Measurements from ENCODE around the gene SDC1. TPM values are rescaled to one million over a fixed set of nuclear protein-coding genes. Genes with fewer than 3 reads are reported as not detected.

The SDC1 gene
- polyA plus RNA-seq, 2 donors, result 239 to 334 TPM

DNA sequence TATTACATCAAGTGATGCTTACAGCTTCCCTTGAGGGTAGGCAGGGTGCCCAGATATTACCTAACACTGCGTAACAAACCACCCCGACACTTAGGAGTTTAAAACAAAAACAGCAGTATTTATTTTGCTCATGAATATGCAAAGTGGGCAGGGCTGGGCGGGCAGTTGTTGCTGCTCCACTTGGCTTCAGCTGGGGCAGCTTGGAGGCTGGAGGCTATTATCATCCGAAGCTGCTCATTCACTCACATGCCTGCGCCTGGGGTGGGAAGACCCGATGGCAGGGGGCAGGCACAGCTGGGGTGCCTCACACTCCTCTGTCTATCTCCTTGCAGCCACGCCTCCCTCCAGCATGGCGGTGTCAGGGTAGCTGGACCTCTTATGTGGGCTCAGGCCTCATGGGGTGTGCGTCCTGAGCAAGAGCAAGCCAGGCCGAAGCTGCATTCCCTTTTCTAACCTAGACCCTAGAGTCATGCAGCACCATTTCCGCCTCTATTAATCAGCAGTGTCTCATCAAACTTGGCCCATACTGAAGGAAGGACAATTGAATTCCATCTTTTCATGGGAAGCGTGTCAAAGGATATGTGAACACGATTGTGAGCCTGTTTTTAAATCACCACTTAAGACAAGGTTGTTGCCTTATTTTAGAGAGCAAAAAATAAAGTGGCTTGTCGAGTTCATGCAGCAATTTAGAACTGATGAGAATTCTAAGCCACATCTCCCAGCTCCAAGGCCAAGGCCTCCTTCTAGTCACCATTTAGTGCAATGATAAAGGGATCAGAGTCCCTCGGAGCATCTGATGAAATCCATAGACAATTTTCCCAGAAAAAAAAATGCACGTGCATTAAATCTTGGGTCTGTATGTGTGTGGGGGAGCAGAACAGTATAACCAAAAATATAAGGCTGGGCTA lies 54.9 kb downstream of the SDC1 start:
- no peak overlapping the region for H3K4me3 ChIP-seq (ENCODE audit: low read depth in 1 of 2, low read length in 2 of 2)
- no peaks in the 10 kb centered on the region for H3K9me3 ChIP-seq (ENCODE audit: control insufficient read depth in 2 of 2, insufficient read depth in 1 of 2, low read depth in 1 of 2, low read length in 1 of 2)
- H3K27me3 ChIP-seq (ENCODE audit: control insufficient read depth in 1 of 2, insufficient read depth in 2 of 2, low read length in 2 of 2), result no peaks in the 10 kb centered on the region
- peak overlapping the region; percentile 54 to 74 for H3K27ac ChIP-seq (ENCODE audit: low read depth in 2 of 2, low read length in 1 of 2)
- H3K36me3 ChIP-seq (ENCODE audit: control insufficient read depth in 2 of 2, insufficient read depth in 2 of 2, low read length in 1 of 2), result no peaks in the 10 kb centered on the region
- peaks cover 3 to 30% of the 10 kb centered on the region in 2 donors for H3K4me1 ChIP-seq (ENCODE audit: control insufficient read depth in 2 of 2, insufficient read depth in 2 of 2, low read length in 1 of 2)
- 61 to 72% methylated on average over 16 of the region's 16 CpGs for WGBS, 2 donors

DNA sequence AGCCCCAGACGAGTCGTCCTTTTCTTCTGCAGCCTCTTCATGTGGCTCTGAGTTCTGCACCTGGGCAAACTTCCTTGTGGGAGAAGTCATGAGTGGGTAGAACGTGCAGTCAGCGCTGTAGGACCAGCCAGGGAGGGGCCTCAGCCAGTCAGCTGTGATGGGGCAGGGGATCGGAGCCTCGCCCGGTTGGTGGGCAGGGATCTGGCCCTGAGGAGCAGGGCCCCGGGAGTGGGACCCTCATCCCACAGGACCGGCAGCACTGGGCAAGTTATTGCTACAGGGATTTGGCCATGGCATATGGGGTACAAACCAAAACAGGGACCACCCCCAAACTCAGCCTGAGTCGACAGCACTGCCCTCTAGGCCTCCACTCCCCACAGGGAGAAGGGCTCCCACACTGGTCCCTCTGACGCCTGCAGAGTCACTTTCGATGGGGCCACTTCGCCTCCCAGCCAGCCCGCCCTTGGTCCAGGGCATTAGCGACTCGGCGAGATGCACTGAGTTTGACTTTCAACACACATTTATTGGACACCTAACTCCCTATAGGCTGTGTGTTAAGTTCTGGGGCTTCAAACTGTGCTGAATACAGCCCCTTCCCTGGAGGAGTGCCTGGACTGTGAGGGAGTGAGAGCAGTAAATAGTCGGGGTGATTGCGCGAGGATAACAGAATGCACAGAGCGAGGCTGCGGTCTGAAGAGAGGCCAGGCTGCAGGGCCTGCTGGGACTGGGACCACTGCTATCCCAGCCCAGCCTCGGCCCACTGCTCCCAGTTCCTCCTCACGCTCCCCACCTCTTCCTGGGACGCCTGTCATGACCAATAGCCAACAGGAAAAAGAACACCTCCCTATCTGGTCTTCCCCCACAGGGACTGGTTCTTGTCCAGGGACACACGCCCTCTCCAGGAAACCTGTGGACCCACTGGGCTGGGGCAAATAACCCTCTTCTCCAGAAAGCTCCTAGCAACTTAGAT lies 55.9 kb downstream of the SDC1 start:
- peaks cover 5 to 29% of the 10 kb centered on the region in 2 donors for H3K4me1 ChIP-seq (ENCODE audit: control insufficient read depth in 2 of 2, insufficient read depth in 2 of 2, low read length in 1 of 2)
- H3K9me3 ChIP-seq (ENCODE audit: control insufficient read depth in 2 of 2, insufficient read depth in 1 of 2, low read depth in 1 of 2, low read length in 1 of 2), result no peaks in the 10 kb centered on the region
- WGBS, 2 donors, result 85 to 88% methylated on average over 26 of the region's 26 CpGs
- H3K27ac ChIP-seq (ENCODE audit: low read depth in 2 of 2, low read length in 1 of 2), result peak overlapping the region in 1 of 2 donors; percentile 74
- H3K36me3 ChIP-seq (ENCODE audit: control insufficient read depth in 2 of 2, insufficient read depth in 2 of 2, low read length in 1 of 2), result no peaks in the 10 kb centered on the region
- no peaks in the 10 kb centered on the region for H3K27me3 ChIP-seq (ENCODE audit: control insufficient read depth in 1 of 2, insufficient read depth in 2 of 2, low read length in 2 of 2)
- H3K4me3 ChIP-seq (ENCODE audit: low read depth in 1 of 2, low read length in 2 of 2), result no peak overlapping the region

DNA sequence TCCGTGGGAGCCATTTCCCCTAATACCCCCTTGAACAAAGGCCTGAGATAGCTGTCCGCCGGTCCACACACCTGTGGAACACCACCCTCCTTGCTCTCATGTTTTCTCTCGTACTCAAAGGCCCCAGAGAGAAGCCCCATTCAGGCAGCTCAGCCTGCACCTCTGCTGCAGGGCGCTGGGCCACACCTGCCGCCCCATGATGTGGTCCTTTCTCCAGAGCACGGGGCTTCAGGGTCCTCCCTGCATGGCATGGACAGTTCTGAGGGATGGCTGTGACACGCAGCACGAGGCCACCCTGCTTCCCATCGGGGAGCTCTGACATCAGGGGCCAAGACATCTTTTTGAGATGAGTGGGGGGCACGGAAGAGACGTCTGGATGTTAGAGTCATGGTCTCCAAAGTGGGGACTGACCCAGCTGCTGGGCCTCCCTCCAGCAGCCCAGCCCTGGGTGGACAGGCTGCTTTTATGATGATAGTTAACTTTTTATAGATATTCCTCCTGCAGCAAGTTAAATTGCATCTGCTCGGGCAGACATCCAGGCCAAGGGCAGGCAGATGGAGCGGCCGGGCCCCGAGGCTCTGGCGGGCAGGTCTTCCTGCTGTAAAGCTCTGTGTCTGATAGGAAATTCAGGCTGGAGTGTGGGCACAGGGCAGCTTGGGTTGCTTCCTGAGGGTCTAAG lies 56.7 kb downstream of the SDC1 start:
- H3K27ac ChIP-seq (ENCODE audit: low read depth in 2 of 2, low read length in 1 of 2), result no peak overlapping the region
- peaks cover 2 to 22% of the 10 kb centered on the region in 2 donors for H3K4me1 ChIP-seq (ENCODE audit: control insufficient read depth in 2 of 2, insufficient read depth in 2 of 2, low read length in 1 of 2)
- H3K27me3 ChIP-seq (ENCODE audit: control insufficient read depth in 1 of 2, insufficient read depth in 2 of 2, low read length in 2 of 2), result no peaks in the 10 kb centered on the region
- 77 to 86% methylated on average over 17 of the region's 17 CpGs for WGBS, 2 donors
- no peak overlapping the region for H3K4me3 ChIP-seq (ENCODE audit: low read depth in 1 of 2, low read length in 2 of 2)
- H3K9me3 ChIP-seq (ENCODE audit: control insufficient read depth in 2 of 2, insufficient read depth in 1 of 2, low read depth in 1 of 2, low read length in 1 of 2), result no peaks in the 10 kb centered on the region
- no peaks in the 10 kb centered on the region for H3K36me3 ChIP-seq (ENCODE audit: control insufficient read depth in 2 of 2, insufficient read depth in 2 of 2, low read length in 1 of 2)

DNA sequence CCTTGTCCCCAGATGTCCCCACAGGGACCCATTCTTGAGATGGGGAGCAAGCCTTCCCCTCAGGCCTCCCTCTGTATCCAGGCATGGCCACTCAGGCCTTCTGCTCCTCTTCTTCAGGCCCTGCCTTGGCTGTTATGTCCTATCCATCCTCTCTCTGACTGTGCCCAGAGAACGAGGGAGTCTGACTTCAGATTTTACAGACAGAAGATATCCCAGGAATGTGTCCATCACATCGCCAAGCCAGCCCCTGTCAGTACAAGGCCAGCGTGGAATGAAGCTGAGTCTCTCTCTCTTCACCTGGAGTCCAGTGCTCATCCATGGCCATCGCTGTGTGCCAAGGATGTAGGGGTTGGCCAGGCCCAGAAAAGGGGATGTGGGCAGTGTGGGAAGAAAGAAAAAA lies 57.6 kb downstream of the SDC1 start:
- Histone ChIP-seq H3K36me3 (ENCODE audit: control insufficient read depth in 2 of 2, insufficient read depth in 2 of 2, low read length in 1 of 2) (no peaks in the 10 kb centered on the region), H3K27ac (ENCODE audit: low read depth in 2 of 2, low read length in 1 of 2) (no peak overlapping the region), H3K9me3 (ENCODE audit: control insufficient read depth in 2 of 2, insufficient read depth in 1 of 2, low read depth in 1 of 2, low read length in 1 of 2) (no peaks in the 10 kb centered on the region), H3K27me3 (ENCODE audit: control insufficient read depth in 1 of 2, insufficient read depth in 2 of 2, low read length in 2 of 2) (no peaks in the 10 kb centered on the region), H3K4me3 (ENCODE audit: low read depth in 1 of 2, low read length in 2 of 2) (no peak overlapping the region), H3K4me1 (ENCODE audit: control insufficient read depth in 2 of 2, insufficient read depth in 2 of 2, low read length in 1 of 2) (peaks cover 2 to 17% of the 10 kb centered on the region in 2 donors)
- 83 to 84% methylated on average over 4 of the region's 4 CpGs for WGBS, 2 donors

DNA sequence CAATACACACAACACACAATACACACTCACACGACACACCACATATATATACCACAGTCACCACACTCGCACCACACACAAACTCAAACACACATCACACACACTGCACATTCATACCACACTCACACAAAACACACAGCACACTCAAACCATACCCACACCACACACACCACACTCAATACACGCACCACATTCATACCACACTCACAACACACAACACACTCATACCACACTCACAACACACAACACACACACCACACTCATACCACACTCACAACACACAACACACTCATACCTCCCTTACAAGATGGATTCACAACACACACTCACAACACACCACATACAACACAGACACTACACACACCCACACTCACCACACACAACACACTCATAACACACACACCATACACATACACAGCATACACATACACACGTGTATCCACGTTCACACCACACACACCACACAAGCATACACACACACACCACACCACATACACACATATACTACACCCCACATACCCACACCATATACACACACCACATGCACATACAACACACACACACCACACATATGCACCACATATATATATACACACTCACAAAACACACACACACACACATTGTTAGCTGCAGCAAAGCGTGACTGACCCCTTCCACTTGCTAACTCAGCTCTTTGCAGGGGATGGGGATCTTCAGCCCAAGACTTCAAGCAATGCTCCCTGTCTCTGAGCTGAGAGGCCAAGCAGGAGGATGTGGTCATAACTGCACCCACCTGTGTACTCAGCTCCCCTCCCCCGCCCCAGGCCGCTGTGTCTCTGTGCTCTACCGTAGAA lies 59.0 kb downstream of the SDC1 start:
- H3K36me3 ChIP-seq (ENCODE audit: control insufficient read depth in 2 of 2, insufficient read depth in 2 of 2, low read length in 1 of 2), result no peaks in the 10 kb centered on the region
- H3K27ac ChIP-seq (ENCODE audit: low read depth in 2 of 2, low read length in 1 of 2), result no peak overlapping the region
- H3K4me3 ChIP-seq (ENCODE audit: low read depth in 1 of 2, low read length in 2 of 2), result no peak overlapping the region
- WGBS, 2 donors, result 84 to 88% methylated on average over 9 of the region's 9 CpGs
- no peaks in the 10 kb centered on the region for H3K27me3 ChIP-seq (ENCODE audit: control insufficient read depth in 1 of 2, insufficient read depth in 2 of 2, low read length in 2 of 2)
- H3K9me3 ChIP-seq (ENCODE audit: control insufficient read depth in 2 of 2, insufficient read depth in 1 of 2, low read depth in 1 of 2, low read length in 1 of 2), result no peaks in the 10 kb centered on the region
- peaks cover 2 to 12% of the 10 kb centered on the region in 2 donors for H3K4me1 ChIP-seq (ENCODE audit: control insufficient read depth in 2 of 2, insufficient read depth in 2 of 2, low read length in 1 of 2)

DNA sequence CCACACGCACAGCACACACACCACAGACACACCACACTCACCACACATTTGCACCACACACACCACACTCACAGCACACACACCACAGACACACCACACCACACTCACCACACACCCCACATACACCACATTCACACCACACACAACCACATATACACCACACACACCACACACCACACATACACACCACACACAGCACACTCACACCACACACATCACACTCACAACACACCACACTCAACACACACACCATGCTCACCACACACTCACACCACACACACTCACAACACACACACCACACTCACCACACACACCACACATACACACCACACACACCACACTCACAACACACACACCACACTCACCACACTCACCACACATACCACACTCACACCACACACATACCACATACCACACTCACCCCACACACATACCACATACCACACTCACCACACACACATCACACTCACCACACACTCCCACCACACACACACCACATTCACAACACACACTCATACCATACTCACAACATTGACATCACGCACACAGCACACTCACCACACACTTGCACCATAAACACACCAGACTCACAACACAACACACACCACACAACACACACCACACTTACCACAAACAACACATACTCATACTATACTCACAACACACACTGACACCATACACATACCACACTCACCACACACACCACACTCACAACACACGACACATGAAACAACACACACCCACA lies 60.0 kb downstream of the SDC1 start:
- Histone ChIP-seq H3K27me3 (ENCODE audit: control insufficient read depth in 1 of 2, insufficient read depth in 2 of 2, low read length in 2 of 2) (no peaks in the 10 kb centered on the region), H3K27ac (ENCODE audit: low read depth in 2 of 2, low read length in 1 of 2) (no peak overlapping the region), H3K4me1 (ENCODE audit: control insufficient read depth in 2 of 2, insufficient read depth in 2 of 2, low read length in 1 of 2) (peaks cover 2 to 10% of the 10 kb centered on the region in 2 donors), H3K9me3 (ENCODE audit: control insufficient read depth in 2 of 2, insufficient read depth in 1 of 2, low read depth in 1 of 2, low read length in 1 of 2) (no peaks in the 10 kb centered on the region), H3K4me3 (ENCODE audit: low read depth in 1 of 2, low read length in 2 of 2) (no peak overlapping the region), H3K36me3 (ENCODE audit: control insufficient read depth in 2 of 2, insufficient read depth in 2 of 2, low read length in 1 of 2) (no peaks in the 10 kb centered on the region)
- WGBS, 2 donors, result 79 to 94% methylated on average over 3 of the region's 3 CpGs

DNA sequence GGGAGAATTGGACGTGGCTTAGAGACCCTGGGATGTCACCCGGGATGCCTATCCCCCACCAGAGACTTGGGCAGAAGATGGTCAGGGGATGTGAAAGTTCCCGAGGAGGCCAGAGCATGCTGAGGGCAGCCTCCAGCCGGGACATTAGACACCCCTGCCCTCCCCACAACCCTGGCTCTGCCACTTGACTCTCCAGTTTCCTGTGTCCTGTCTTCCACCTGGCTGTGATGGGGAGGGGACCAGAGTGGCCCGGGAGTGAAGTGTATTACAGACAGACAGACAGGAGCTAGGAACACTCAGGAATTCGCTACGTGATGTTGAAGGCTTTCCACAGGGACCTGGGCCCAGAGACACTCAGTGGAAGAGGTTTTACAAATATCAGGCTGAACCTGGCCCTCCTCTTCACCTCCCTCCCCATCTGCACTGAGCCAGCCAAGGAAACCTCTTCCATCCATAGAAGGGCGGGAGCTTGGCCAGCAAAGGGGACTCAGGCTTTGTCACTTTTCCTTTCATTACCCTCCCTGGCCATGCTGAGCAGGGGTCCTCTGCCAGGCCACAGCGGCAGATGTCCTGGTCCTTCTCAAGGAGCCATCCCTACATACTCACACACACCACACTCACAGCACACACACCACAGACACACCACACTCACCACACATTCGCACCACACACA lies 60.7 kb downstream of the SDC1 start:
- H3K4me1 ChIP-seq (ENCODE audit: control insufficient read depth in 2 of 2, insufficient read depth in 2 of 2, low read length in 1 of 2), result peaks cover 2 to 7% of the 10 kb centered on the region in 2 donors
- no peaks in the 10 kb centered on the region for H3K36me3 ChIP-seq (ENCODE audit: control insufficient read depth in 2 of 2, insufficient read depth in 2 of 2, low read length in 1 of 2)
- H3K27me3 ChIP-seq (ENCODE audit: control insufficient read depth in 1 of 2, insufficient read depth in 2 of 2, low read length in 2 of 2), result no peaks in the 10 kb centered on the region
- H3K9me3 ChIP-seq (ENCODE audit: control insufficient read depth in 2 of 2, insufficient read depth in 1 of 2, low read depth in 1 of 2, low read length in 1 of 2), result no peaks in the 10 kb centered on the region
- no peak overlapping the region for H3K4me3 ChIP-seq (ENCODE audit: low read depth in 1 of 2, low read length in 2 of 2)
- no peak overlapping the region for H3K27ac ChIP-seq (ENCODE audit: low read depth in 2 of 2, low read length in 1 of 2)
- 69 to 73% methylated on average over 10 of the region's 10 CpGs for WGBS, 2 donors

DNA sequence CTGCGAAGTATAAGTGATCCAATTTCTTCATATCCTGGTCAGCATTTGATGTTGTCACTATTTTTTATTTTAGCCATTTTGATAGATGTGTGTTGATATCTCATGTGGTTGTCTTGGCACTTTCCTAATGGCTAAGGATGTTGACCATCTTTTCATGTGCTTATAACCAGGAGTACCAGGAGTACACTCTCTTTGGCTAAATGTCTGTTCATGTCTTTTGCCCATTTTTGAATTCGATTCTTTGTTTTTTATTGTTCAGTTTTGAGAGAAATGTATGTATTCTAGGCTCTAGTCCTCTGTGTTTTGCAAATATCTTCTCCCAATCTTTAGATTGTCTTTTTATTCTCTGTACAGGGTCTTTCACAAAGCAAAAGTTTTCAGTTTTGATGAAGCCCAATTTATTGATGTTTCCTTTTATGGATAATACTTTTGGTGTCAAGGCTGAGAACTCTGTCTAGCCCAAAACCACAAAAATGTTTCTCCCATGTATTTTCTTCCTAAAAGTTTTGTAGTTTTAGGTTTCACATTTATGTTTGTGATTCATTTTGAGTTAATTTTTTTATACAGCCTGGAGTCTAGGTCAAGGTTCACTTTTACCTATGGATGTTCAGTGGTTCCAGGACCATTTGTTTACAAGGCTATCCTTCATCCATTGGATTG lies 65.4 kb downstream of the SDC1 start:
- no peaks in the 10 kb centered on the region for H3K9me3 ChIP-seq (ENCODE audit: control insufficient read depth in 2 of 2, insufficient read depth in 1 of 2, low read depth in 1 of 2, low read length in 1 of 2)
- 91% methylated on average over 2 of the region's 2 CpGs for WGBS, 2 donors
- H3K4me1 ChIP-seq (ENCODE audit: control insufficient read depth in 2 of 2, insufficient read depth in 2 of 2, low read length in 1 of 2), result peaks cover 0 to 2% of the 10 kb centered on the region in 2 donors

More for the DNA sequence above, 65.4 kb downstream of the SDC1 start:
- H3K4me3 ChIP-seq (ENCODE audit: low read depth in 1 of 2, low read length in 2 of 2), result no peak overlapping the region
- H3K27me3 ChIP-seq (ENCODE audit: control insufficient read depth in 1 of 2, insufficient read depth in 2 of 2, low read length in 2 of 2), result no peaks in the 10 kb centered on the region
- H3K36me3 ChIP-seq (ENCODE audit: control insufficient read depth in 2 of 2, insufficient read depth in 2 of 2, low read length in 1 of 2), result no peaks in the 10 kb centered on the region
- H3K27ac ChIP-seq (ENCODE audit: low read depth in 2 of 2, low read length in 1 of 2), result no peak overlapping the region
